ENCODE measurements around the gene VIL1. TPM values are rescaled to one million over a fixed set of nuclear protein-coding genes. Genes with fewer than 3 reads are reported as not detected.

Gene VIL1
- total RNA-seq, 1 donor from 2014 or later: 0.29 TPM

- no peaks in the 10 kb centered on the region for H3K27me3 Mint-ChIP-seq (ENCODE audit: low read depth)
- H3K4me3 Mint-ChIP-seq: no peak overlapping the region
- no peaks in the 10 kb centered on the region for H3K9me3 Mint-ChIP-seq
- no peaks in the 10 kb centered on the region for H3K36me3 Mint-ChIP-seq
- H3K4me1 Mint-ChIP-seq: no peaks in the 10 kb centered on the region
- TF ChIP-seq CTCF (IDR thresholded peaks at IDR 0.05; ENCODE audit: unreplicated experiment): no peak
- DNase-seq (ENCODE audit: low spot score in 2 of 2, unreplicated experiment in 2 of 2): no peak
- H3K27ac Mint-ChIP-seq: no peak overlapping the region
Measured at GRCh38 chr2:218437969-218438368, 19.0 kb downstream of the VIL1 start.

- TF ChIP-seq CTCF (IDR thresholded peaks at IDR 0.05; ENCODE audit: unreplicated experiment): no peak
- Mint-ChIP-seq H3K27me3 (ENCODE audit: low read depth) (no peaks in the 10 kb centered on the region), H3K27ac (peak overlapping the region; percentile 4), H3K9me3 (no peaks in the 10 kb centered on the region), H3K4me1 (no peaks in the 10 kb centered on the region), H3K36me3 (no peaks in the 10 kb centered on the region), H3K4me3 (no peak overlapping the region)
- no peak for DNase-seq (ENCODE audit: low spot score in 2 of 2, unreplicated experiment in 2 of 2)
Measured at GRCh38 chr2:218438596-218438995, 19.7 kb downstream of the VIL1 start.

GRCh38 chr2:218444692-218445357 is 25.9 kb downstream of the VIL1 start:
- no peak for DNase-seq (ENCODE audit: low spot score in 2 of 2, unreplicated experiment in 2 of 2)
- H3K27me3 Mint-ChIP-seq (ENCODE audit: low read depth): no peaks in the 10 kb centered on the region
- H3K9me3 Mint-ChIP-seq: no peaks in the 10 kb centered on the region
- H3K36me3 Mint-ChIP-seq: peaks cover 13% of the 10 kb centered on the region
- peaks cover 3% of the 10 kb centered on the region for H3K4me1 Mint-ChIP-seq
- no peak for TF ChIP-seq CTCF (IDR thresholded peaks at IDR 0.05; ENCODE audit: unreplicated experiment)
- no peak overlapping the region for H3K4me3 Mint-ChIP-seq
- H3K27ac Mint-ChIP-seq: peak overlapping the region; percentile 53

- no peaks in the 10 kb centered on the region for H3K27me3 Mint-ChIP-seq (ENCODE audit: low read depth)
Measured at GRCh38 chr2:218445602-218446001, 26.7 kb downstream of the VIL1 start.

GRCh38 chr2:218446547-218446946 is 27.6 kb downstream of the VIL1 start:
- no peak overlapping the region for H3K27ac Mint-ChIP-seq
- H3K4me1 Mint-ChIP-seq: peaks cover 3% of the 10 kb centered on the region
- no peaks in the 10 kb centered on the region for H3K27me3 Mint-ChIP-seq (ENCODE audit: low read depth)
- no peak overlapping the region for H3K4me3 Mint-ChIP-seq
- peaks cover 14% of the 10 kb centered on the region for H3K36me3 Mint-ChIP-seq
- no peak for TF ChIP-seq CTCF (IDR thresholded peaks at IDR 0.05; ENCODE audit: unreplicated experiment)
- DNase-seq (ENCODE audit: low spot score in 2 of 2, unreplicated experiment in 2 of 2): no peak
- H3K9me3 Mint-ChIP-seq: no peaks in the 10 kb centered on the region

More at GRCh38 chr2:218445602-218446001, 26.7 kb downstream of the VIL1 start:
- H3K27ac Mint-ChIP-seq: no peak overlapping the region
- TF ChIP-seq CTCF (IDR thresholded peaks at IDR 0.05; ENCODE audit: unreplicated experiment): no peak
- H3K4me3 Mint-ChIP-seq: no peak overlapping the region
- no peaks in the 10 kb centered on the region for H3K9me3 Mint-ChIP-seq
- H3K36me3 Mint-ChIP-seq: peaks cover 14% of the 10 kb centered on the region
- DNase-seq (ENCODE audit: low spot score in 2 of 2, unreplicated experiment in 2 of 2): no peak
- peaks cover 3% of the 10 kb centered on the region for H3K4me1 Mint-ChIP-seq
